Panc1 (cell line): Measurements from ENCODE around the gene DNAH9.

Experiments used
- CTCF ChIP-seq: fragments of 450-650 bp; IDR thresholded peaks from 2 replicates; pipeline ENCODE4 v1.5.1; 2017; ENCODE audit warnings: mild to moderate bottlenecking
- POLR2AphosphoS5 ChIP-seq: IDR thresholded peaks from 2 replicates; pipeline ENCODE4 v1.6.1; 2012; ENCODE audit warnings: mild to moderate bottlenecking, low read depth, low read length, moderate library complexity
- REST ChIP-seq, 2 experiments: IDR thresholded peaks; 2 replicates each; pipeline ENCODE4 v1.6.1; 2011 to 2012; ENCODE audit warnings: low read depth in 2 of 2, control low read depth in 1 of 2, low read length in 1 of 2, mild to moderate bottlenecking in 1 of 2, moderate library complexity in 1 of 2; ENCODE audit not compliant: insufficient read depth in 1 of 2
- SIN3A ChIP-seq: IDR thresholded peaks from 2 replicates; pipeline ENCODE4 v1.6.1; 2012; ENCODE audit warnings: low read depth, mild to moderate bottlenecking, low read length, moderate library complexity, borderline replicate concordance; ENCODE audit not compliant: insufficient read depth

- TF ChIP-seq CTCF = no peak
- no peak for TF ChIP-seq SIN3A
- TF ChIP-seq POLR2AphosphoS5 = no peak
- TF ChIP-seq REST (IDR thresholded peaks at IDR 0.05; ENCODE audit: insufficient read depth in 1 of 2, low read depth in 2 of 2, low read length in 1 of 2) = no peak
Measured at GRCh38 chr17:11612956-11613355, 14.7 kb downstream of the DNAH9 start.
